Endothelial cell of umbilical vein (primary cell): ENCODE data around the gene DNAJC12. TPM values are rescaled to one million over a fixed set of nuclear protein-coding genes. Genes with fewer than 3 reads are reported as not detected.

Experiments used
- BruUV-seq: library from RNA; stranded (reverse); fragments of 400-500 nt; replicated peaks from 2 replicates; lab custom pipeline; 2021; lab: Mats Ljungman, UMichigan
- CTCF ChIA-PET: fragments of 300-600, 350-600 bp; sonication (Branson Sonifier 250); formaldehyde crosslinking; loops from one replicate; lab custom pipeline; 2021; ENCODE audit warnings: antibody characterized with exemption, inconsistent platforms; lab: Charles Lee
- POLR2A ChIA-PET: fragments of 300-600, 350-600 bp; sonication (Branson Sonifier 250); formaldehyde crosslinking; loops from one replicate; lab custom pipeline; 2021; ENCODE audit warnings: antibody characterized with exemption, inconsistent platforms; lab: Charles Lee
- DNase-seq: peaks from one replicate; pipeline ENCODE4 v3.0.0-alpha.2; 2011; ENCODE audit warnings: low read depth, low spot score
- FAIRE-seq: peaks from 2 replicates; lab custom pipeline; 2011; peaks lifted over from hg19 to GRCh38; lab: Jason Lieb, UNC
- H2AFZ ChIP-seq: 2 replicates; pipeline ENCODE4 v1.6.0; 2012; ENCODE audit warnings: low read depth, low read length, control low read depth, inconsistent platforms
- H3K27ac ChIP-seq: 2 replicates; pipeline ENCODE4 v1.5.1; 2011; ENCODE audit warnings: low read depth, mild to moderate bottlenecking, control low read depth, low read length, moderate library complexity; ENCODE audit not compliant: insufficient read depth
- H3K27me3 ChIP-seq, 2 experiments: 2 replicates each; pipeline versions ENCODE4 v1.6.0 to v1.6.1; 2011; ENCODE audit warnings: low read length in 2 of 2, mixed read lengths in 1 of 2; ENCODE audit not compliant: control insufficient read depth in 2 of 2, insufficient read depth in 2 of 2
- H3K36me3 ChIP-seq, 2 experiments: 2 replicates in 1 of 2; 3 replicates in 1 of 2; pipeline ENCODE4 v1.5.1; 2011; ENCODE audit warnings: low read length in 2 of 2, mild to moderate bottlenecking in 1 of 2, moderate library complexity in 1 of 2; ENCODE audit not compliant: control insufficient read depth in 2 of 2, insufficient read depth in 2 of 2; ENCODE audit errors: extremely low read depth in 1 of 2
- H3K4me1 ChIP-seq: 3 replicates; pipeline ENCODE4 v1.5.1; 2011; ENCODE audit warnings: mild to moderate bottlenecking, low read length; ENCODE audit not compliant: control insufficient read depth, insufficient read depth; ENCODE audit errors: extremely low read depth
- H3K4me2 ChIP-seq: 2 replicates; pipeline ENCODE4 v1.6.1; 2011; ENCODE audit warnings: low read length, control low read depth, mixed read lengths; ENCODE audit not compliant: insufficient read depth
- H3K4me3 ChIP-seq, 3 experiments: fragments of 200-600 bp in 1 of 3; sonication (generic), shearing (Covaris generic) in 1 of 3; replicated peaks in 1 of 3; 2 replicates each; pipeline ENCODE4 v1.5.1; 2011 to 2016; ENCODE audit warnings: control low read depth in 3 of 3, low read length in 3 of 3, mild to moderate bottlenecking in 2 of 3, inconsistent platforms in 1 of 3, low read depth in 1 of 3, moderate library complexity in 1 of 3; ENCODE audit not compliant: insufficient read depth in 1 of 3
- H3K79me2 ChIP-seq: 2 replicates; pipeline ENCODE4 v1.6.0; 2012; ENCODE audit warnings: low read length, inconsistent platforms; ENCODE audit not compliant: control insufficient read depth, insufficient read depth
- H3K9ac ChIP-seq: replicated peaks from 2 replicates; pipeline ENCODE3; 2011; ENCODE audit warnings: low read length, control low read depth; ENCODE audit not compliant: insufficient read depth; ENCODE audit errors: extremely low read depth
- H3K9me1 ChIP-seq: replicated peaks from 3 replicates; pipeline ENCODE4 v1.6.0; 2011; ENCODE audit warnings: mild to moderate bottlenecking, low read length; ENCODE audit not compliant: control insufficient read depth, insufficient read depth; ENCODE audit errors: extremely low read depth
- H3K9me3 ChIP-seq: replicated peaks from 2 replicates; pipeline ENCODE4 v1.5.1; 2012; ENCODE audit warnings: low read length, inconsistent platforms; ENCODE audit not compliant: control insufficient read depth, insufficient read depth
- H4K20me1 ChIP-seq: replicated peaks from 2 replicates; pipeline ENCODE3; 2011; ENCODE audit warnings: mild to moderate bottlenecking, low read length; ENCODE audit not compliant: control insufficient read depth, insufficient read depth; ENCODE audit errors: extremely low read depth
- EZH2 ChIP-seq: IDR thresholded peaks from 2 replicates; pipeline ENCODE4 v1.6.1; 2012; ENCODE audit warnings: borderline replicate concordance, low read depth, mild to moderate bottlenecking, moderate library complexity, low read length, inconsistent platforms; ENCODE audit not compliant: severe bottlenecking
- FOS ChIP-seq: IDR thresholded peaks from 2 replicates; pipeline ENCODE4 v1.6.1; 2011; ENCODE audit warnings: mild to moderate bottlenecking, low read length, moderate library complexity, borderline replicate concordance; ENCODE audit not compliant: insufficient read depth
- GATA2 ChIP-seq: IDR thresholded peaks from 2 replicates; pipeline ENCODE4 v1.7.0; 2011; ENCODE audit warnings: low read depth, mild to moderate bottlenecking, moderate library complexity, mixed read lengths, low read length; ENCODE audit not compliant: insufficient read length, insufficient read depth
- JUN ChIP-seq: IDR thresholded peaks from 2 replicates; pipeline ENCODE4 v1.6.1; 2011; ENCODE audit warnings: borderline replicate concordance, low read depth; ENCODE audit not compliant: insufficient read length, insufficient read depth
- MAX ChIP-seq: IDR thresholded peaks from 2 replicates; pipeline ENCODE4 v1.6.1; 2011; ENCODE audit not compliant: insufficient read depth, insufficient read length
- MYC ChIP-seq: IDR thresholded peaks from one replicate; pipeline ENCODE4 v1.6.1; 2011; ENCODE audit warnings: mild to moderate bottlenecking, low read depth, low read length
- POLR2A ChIP-seq: IDR thresholded peaks from 2 replicates; pipeline ENCODE4 v1.6.1; 2012; ENCODE audit warnings: low read depth, mild to moderate bottlenecking, control low read depth, low read length
- POLR2AphosphoS5 ChIP-seq: IDR thresholded peaks from 2 replicates; pipeline ENCODE4 v1.6.1; 2012; ENCODE audit warnings: low read depth, mild to moderate bottlenecking, control low read depth, low read length, moderate library complexity; ENCODE audit not compliant: insufficient read depth
- dilution Hi-C: fragments of 300-500 bp; cut with MboI; formaldehyde crosslinking; loops from one replicate; pipeline ENCODE4 v1.15.0; 2019; ENCODE audit warnings: low sequenced_read_pairs; ENCODE audit not compliant: extremely low pct_ligation_motif_present
- intact Hi-C: fragments of 100-400 bp; cut with micrococcal nuclease; formaldehyde crosslinking; loops from one replicate; pipeline ENCODE4 v1.10.0; 2022
- polyA plus RNA-seq, 4 experiments: library from polyadenylated mRNA; depleted of rRNA in 3 of 4; stranded (reverse) in 3 of 4; unstranded in 1 of 4; fragments of >200 nt; gene quantifications; 2 replicates each; pipeline versions ENCODE4 v1.2.1 to v1.2.3, GENCODE V29; 2011 to 2012; ENCODE audit warnings: missing spikeins in 1 of 4
- total RNA-seq: library from RNA; stranded (reverse); gene quantifications from 2 replicates; pipeline ENCODE4 v1.2.3, GENCODE V29; 2021
- TF ChIP-seq, protein P1 (sequence below), 2 donors: IDR thresholded peaks; 1 replicate in 1 of 2; 2 replicates in 1 of 2; pipeline ENCODE4 v1.5.1; 2011; ENCODE audit warnings: low read length in 2 of 2, mild to moderate bottlenecking in 2 of 2, moderate library complexity in 2 of 2, control low read depth in 1 of 2, inconsistent platforms in 1 of 2, low read depth in 1 of 2; ENCODE audit not compliant: insufficient read depth in 1 of 2; ENCODE audit errors: extremely low read depth in 1 of 2

Gene DNAJC12
- total and polyA plus RNA-seq, 2 donors (not counting 3 experiments of a cell fraction or from before 2014, with no cell fraction given) = 0.54 to 1.0 TPM

DNA sequence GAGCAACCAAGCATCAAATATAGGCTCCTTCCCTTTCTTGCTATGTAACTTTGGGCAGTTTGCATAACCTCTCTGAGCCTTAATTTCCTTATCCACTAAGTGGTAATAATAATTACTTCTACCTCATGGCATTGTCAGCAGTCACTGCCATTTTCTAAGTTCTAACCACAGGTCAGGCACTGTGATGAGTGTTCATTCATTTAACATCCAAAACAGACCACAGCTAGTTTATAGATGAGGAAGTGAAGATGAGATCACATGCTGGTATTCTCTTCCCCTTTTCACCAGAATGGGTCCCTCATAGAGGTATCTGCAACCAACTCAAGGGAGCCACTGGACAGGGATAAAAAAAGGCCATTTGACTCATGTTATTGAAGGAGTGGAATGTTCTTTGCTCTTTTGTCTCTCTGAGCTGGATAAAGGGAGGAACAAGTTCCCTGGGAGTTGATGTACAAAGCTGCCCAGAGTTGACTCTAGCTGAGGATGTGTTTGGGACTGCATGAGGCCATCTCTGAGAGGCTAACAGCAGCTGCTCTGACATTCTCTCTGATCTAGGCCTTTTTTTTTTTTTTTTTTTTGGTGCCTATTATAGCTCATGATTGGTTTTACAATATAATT, 65.0 kb downstream of the DNAJC12 start:
- FAIRE-seq = peak; percentile 63
- intact Hi-C loops (loop anchor here (10.0 kb wide), 1 partner anchor 168 kb away; no protein-coding TSS in a partner anchor), dilution Hi-C loops (no loop called here)
- H3K9me3 ChIP-seq = no peaks in the 10 kb centered on the region
- H2AFZ ChIP-seq = peak overlapping the region; percentile 79
- BruUV-seq = no TSS peak
- no peak overlapping the region for H3K4me3 ChIP-seq
- no peaks in the 10 kb centered on the region for H3K9me1 ChIP-seq
- TF ChIP-seq POLR2AphosphoS5 (no peak), EZH2 (no peak), MYC (no peak), POLR2A (no peak), FOS (no peak), MAX (no peak), JUN (no peak), GATA2 (no peak)
- TF ChIP-seq, protein P1, sequence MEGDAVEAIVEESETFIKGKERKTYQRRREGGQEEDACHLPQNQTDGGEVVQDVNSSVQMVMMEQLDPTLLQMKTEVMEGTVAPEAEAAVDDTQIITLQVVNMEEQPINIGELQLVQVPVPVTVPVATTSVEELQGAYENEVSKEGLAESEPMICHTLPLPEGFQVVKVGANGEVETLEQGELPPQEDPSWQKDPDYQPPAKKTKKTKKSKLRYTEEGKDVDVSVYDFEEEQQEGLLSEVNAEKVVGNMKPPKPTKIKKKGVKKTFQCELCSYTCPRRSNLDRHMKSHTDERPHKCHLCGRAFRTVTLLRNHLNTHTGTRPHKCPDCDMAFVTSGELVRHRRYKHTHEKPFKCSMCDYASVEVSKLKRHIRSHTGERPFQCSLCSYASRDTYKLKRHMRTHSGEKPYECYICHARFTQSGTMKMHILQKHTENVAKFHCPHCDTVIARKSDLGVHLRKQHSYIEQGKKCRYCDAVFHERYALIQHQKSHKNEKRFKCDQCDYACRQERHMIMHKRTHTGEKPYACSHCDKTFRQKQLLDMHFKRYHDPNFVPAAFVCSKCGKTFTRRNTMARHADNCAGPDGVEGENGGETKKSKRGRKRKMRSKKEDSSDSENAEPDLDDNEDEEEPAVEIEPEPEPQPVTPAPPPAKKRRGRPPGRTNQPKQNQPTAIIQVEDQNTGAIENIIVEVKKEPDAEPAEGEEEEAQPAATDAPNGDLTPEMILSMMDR (IDR thresholded peaks at IDR 0.05; ENCODE audit: extremely low read depth in 1 of 2, insufficient read depth in 1 of 2, low read depth in 1 of 2, low read length in 2 of 2) = no peak
- H3K9ac ChIP-seq = no peak overlapping the region
- POLR2A ChIA-PET = interaction anchor here (0.7 kb wide), 1 partner anchor 76 kb away, joined by 3 read pairs; no protein-coding TSS in a partner anchor
- DNase-seq = no peak
- H3K4me1 ChIP-seq = peaks cover 29% of the 10 kb centered on the region
- no peak overlapping the region for H3K4me2 ChIP-seq
- H3K27ac ChIP-seq = no peak overlapping the region
- no peaks in the 10 kb centered on the region for H3K36me3 ChIP-seq
- no peaks in the 10 kb centered on the region for H4K20me1 ChIP-seq
- CTCF ChIA-PET = interaction anchor here (0.6 to 2.0 kb wide), 5 partner anchors 14 to 106 kb away, joined by 3 to 15 read pairs (median 5); no protein-coding TSS in a partner anchor
- no peaks in the 10 kb centered on the region for H3K27me3 ChIP-seq
- H3K79me2 ChIP-seq = no peaks in the 10 kb centered on the region
